Spleen (tissue), 7 donors: ENCODE data around the gene CDC42BPB.

Experiments
- CTCF ChIP-seq, 11 experiments: fragments of 200-600 bp in 7 of 11; fragments of 450-650 bp in 4 of 11; sonication (generic) in 4 of 11; IDR thresholded peaks in 8 of 11; conservative IDR thresholded peaks in 3 of 11; 1 replicate in 7 of 11; 2 replicates in 4 of 11; pipeline versions ENCODE4 v1.4.0 to v1.8.0; 2016 to 2021; ENCODE audit warnings: antibody characterized with exemption in 11 of 11, inconsistent platforms in 4 of 11, mild to moderate bottlenecking in 1 of 11
- POLR2A ChIP-seq, 3 donors: fragments of 450-650 bp; IDR thresholded peaks; one replicate each; pipeline ENCODE4 v1.5.1; 2017; ENCODE audit warnings: antibody characterized with exemption in 3 of 3, mild to moderate bottlenecking in 1 of 3
- donor health status: DM: no; HTN: no; CAD: no; lungs with moderate emphysema.
- donor health status: DM: no; HTN: no; CAD: no.
- donor health status: DM: no; HTN: no; CAD: no.

GRCh38 chr14:103026988-103027387, 30.4 kb downstream of the CDC42BPB start:
- TF ChIP-seq POLR2A (IDR thresholded peaks at IDR 0.05) (no peak), CTCF (IDR thresholded peaks at IDR 0.05 in 8 of 11, conservative IDR thresholded peaks at IDR 0.05 in 3 of 11) (no peak)
